A549 (cell line): ENCODE results near the gene G2E3.

Experiments used
- CTCF ChIP-seq: fragments of >200 bp; sonication (Bioruptor Twin); formaldehyde crosslinking; IDR thresholded peaks from 3 replicates; pipeline ENCODE4 v1.5.1; 2016
- EP300 ChIP-seq, 2 experiments: fragments of >200 bp; sonication (Bioruptor Twin); formaldehyde crosslinking; IDR thresholded peaks; 2 replicates in 1 of 2; 3 replicates in 1 of 2; pipeline ENCODE4 v1.6.1; 2016 to 2017
- FOSL2 ChIP-seq, 2 experiments: fragments of 450-650 bp in 1 of 2; fragments of >200 bp in 1 of 2; sonication (Bioruptor Twin) in 1 of 2; formaldehyde crosslinking; IDR thresholded peaks; 2 replicates each; pipeline versions ENCODE4 v1.5.0 to v1.6.1; 2016 to 2020; ENCODE audit warnings: mild to moderate bottlenecking in 1 of 2, moderate library complexity in 1 of 2
- KDM1A ChIP-seq: fragments of 200-600 bp; sonication (generic); IDR thresholded peaks from 2 replicates; pipeline ENCODE4 v1.6.1; 2016; ENCODE audit warnings: low read depth, mild to moderate bottlenecking
- PHF8 ChIP-seq: fragments of 200-600 bp; sonication (generic); IDR thresholded peaks from 2 replicates; pipeline ENCODE4 v1.6.1; 2016; ENCODE audit warnings: low read depth, mild to moderate bottlenecking, antibody characterized with exemption, moderate library complexity, borderline replicate concordance
- POLR2A ChIP-seq: IDR thresholded peaks from 2 replicates; pipeline ENCODE4 v1.6.1; 2012; ENCODE audit warnings: mild to moderate bottlenecking, low read length
- TF ChIP-seq, protein P1 (sequence below): fragments of 200-600 bp; sonication (generic); IDR thresholded peaks from 2 replicates; pipeline ENCODE4 v1.6.1; 2016; ENCODE audit warnings: antibody characterized with exemption, mild to moderate bottlenecking, moderate library complexity

DNA sequence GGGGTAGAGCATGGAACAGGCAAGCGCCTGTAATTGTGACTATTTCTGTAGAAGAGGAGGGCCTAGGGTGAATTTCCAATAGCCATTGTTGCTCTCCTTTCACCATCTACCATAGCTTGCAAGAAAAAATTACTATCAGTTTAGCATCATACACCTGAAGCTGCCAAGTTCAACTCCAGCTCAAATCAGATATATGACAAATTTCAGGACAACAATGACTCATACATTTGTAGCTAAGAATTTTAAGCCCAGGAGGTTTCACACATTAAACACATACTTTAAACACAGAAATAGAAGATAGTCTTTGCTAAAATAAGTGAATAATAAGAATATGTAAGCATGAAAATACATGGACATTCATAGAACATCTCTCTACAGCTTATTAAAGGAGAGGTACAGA, 17.6 kb upstream of the G2E3 start:
- TF ChIP-seq CTCF (no peak), FOSL2 (IDR thresholded peaks at IDR 0.05) (no peak), FOSL2 (CRISPR knock-in tag; IDR thresholded peaks at IDR 0.05) (peak; percentile 43; the same call in 1 of the 2 replicates), PHF8 (no peak), KDM1A (no peak), EP300 (IDR thresholded peaks at IDR 0.05) (no peak), POLR2A (no peak)
- TF ChIP-seq, protein P1, sequence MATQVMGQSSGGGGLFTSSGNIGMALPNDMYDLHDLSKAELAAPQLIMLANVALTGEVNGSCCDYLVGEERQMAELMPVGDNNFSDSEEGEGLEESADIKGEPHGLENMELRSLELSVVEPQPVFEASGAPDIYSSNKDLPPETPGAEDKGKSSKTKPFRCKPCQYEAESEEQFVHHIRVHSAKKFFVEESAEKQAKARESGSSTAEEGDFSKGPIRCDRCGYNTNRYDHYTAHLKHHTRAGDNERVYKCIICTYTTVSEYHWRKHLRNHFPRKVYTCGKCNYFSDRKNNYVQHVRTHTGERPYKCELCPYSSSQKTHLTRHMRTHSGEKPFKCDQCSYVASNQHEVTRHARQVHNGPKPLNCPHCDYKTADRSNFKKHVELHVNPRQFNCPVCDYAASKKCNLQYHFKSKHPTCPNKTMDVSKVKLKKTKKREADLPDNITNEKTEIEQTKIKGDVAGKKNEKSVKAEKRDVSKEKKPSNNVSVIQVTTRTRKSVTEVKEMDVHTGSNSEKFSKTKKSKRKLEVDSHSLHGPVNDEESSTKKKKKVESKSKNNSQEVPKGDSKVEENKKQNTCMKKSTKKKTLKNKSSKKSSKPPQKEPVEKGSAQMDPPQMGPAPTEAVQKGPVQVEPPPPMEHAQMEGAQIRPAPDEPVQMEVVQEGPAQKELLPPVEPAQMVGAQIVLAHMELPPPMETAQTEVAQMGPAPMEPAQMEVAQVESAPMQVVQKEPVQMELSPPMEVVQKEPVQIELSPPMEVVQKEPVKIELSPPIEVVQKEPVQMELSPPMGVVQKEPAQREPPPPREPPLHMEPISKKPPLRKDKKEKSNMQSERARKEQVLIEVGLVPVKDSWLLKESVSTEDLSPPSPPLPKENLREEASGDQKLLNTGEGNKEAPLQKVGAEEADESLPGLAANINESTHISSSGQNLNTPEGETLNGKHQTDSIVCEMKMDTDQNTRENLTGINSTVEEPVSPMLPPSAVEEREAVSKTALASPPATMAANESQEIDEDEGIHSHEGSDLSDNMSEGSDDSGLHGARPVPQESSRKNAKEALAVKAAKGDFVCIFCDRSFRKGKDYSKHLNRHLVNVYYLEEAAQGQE: no peak
